Measurements from ENCODE around the gene FAM83F. TPM values are rescaled to one million over a fixed set of nuclear protein-coding genes. Genes with fewer than 3 reads are reported as not detected.

The FAM83F gene
- polyA plus RNA-seq, 1 donor (not counting 4 experiments of a cell fraction or from before 2014, with no cell fraction given) = 22.8 TPM

DNA sequence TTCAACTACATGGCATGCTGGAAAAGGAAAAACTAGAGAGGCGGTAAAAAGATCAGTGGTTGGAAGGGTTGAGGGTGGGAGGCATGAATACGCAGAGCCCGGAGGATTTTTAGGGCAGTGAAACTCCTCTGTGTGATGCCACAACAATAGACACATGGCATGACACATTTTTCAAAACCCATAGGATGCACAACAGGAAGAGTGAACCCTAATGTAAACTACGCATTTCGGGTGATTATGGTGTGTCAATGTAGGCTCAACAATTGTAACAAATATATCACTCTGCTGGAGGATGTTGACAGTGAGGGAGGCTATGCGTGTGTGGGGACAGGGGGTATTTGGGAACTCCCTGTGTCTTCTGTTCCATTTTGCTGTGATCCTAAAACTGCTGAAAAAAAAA is 15.7 kb upstream of the FAM83F start:
- peaks cover 4% of the 10 kb centered on the region for H3K4me1 ChIP-seq (ENCODE audit: control insufficient read depth, extremely low read depth, insufficient read depth, low read length)
- no peak overlapping the region for H3K27ac ChIP-seq (ENCODE audit: control insufficient read depth, insufficient read depth, low read length)
- H3K27me3 ChIP-seq (ENCODE audit: control insufficient read depth, extremely low read depth, insufficient read depth, low read length) = peaks cover 16% of the 10 kb centered on the region
- no peaks in the 10 kb centered on the region for H3K9me1 ChIP-seq (ENCODE audit: control insufficient read depth, extremely low read depth, insufficient read depth, low read length)
- no peak overlapping the region for H3K9ac ChIP-seq (ENCODE audit: control insufficient read depth, extremely low read depth, insufficient read depth, low read length)
- TF ChIP-seq, protein P1, sequence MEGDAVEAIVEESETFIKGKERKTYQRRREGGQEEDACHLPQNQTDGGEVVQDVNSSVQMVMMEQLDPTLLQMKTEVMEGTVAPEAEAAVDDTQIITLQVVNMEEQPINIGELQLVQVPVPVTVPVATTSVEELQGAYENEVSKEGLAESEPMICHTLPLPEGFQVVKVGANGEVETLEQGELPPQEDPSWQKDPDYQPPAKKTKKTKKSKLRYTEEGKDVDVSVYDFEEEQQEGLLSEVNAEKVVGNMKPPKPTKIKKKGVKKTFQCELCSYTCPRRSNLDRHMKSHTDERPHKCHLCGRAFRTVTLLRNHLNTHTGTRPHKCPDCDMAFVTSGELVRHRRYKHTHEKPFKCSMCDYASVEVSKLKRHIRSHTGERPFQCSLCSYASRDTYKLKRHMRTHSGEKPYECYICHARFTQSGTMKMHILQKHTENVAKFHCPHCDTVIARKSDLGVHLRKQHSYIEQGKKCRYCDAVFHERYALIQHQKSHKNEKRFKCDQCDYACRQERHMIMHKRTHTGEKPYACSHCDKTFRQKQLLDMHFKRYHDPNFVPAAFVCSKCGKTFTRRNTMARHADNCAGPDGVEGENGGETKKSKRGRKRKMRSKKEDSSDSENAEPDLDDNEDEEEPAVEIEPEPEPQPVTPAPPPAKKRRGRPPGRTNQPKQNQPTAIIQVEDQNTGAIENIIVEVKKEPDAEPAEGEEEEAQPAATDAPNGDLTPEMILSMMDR (optimal IDR thresholded peaks at IDR 0.05 in 1 of 3, IDR thresholded peaks at IDR 0.05 in 1 of 3, conservative IDR thresholded peaks at IDR 0.05 in 1 of 3; ENCODE audit: extremely low read depth in 1 of 3, insufficient read depth in 2 of 3, low read length in 3 of 3) = no peak
- no peak for TF ChIP-seq EZH2 (IDR thresholded peaks at IDR 0.05; ENCODE audit: low read length)
- H3K36me3 ChIP-seq (ENCODE audit: control insufficient read depth in 2 of 2, extremely low read depth in 1 of 2, insufficient read depth in 2 of 2, low read length in 2 of 2) = no peaks in the 10 kb centered on the region
- H3K9me3 ChIP-seq (ENCODE audit: control insufficient read depth, low read depth, low read length) = no peaks in the 10 kb centered on the region
- H3K79me2 ChIP-seq (ENCODE audit: control insufficient read depth, insufficient read depth, low read length) = no peaks in the 10 kb centered on the region
- no peak for DNase-seq (ENCODE audit: low read depth, low spot score)
- no peak for FAIRE-seq
- no peak overlapping the region for H3K4me2 ChIP-seq (ENCODE audit: control insufficient read depth, extremely low read depth, insufficient read depth, low read depth, low read length)
- H3K4me3 ChIP-seq (ENCODE audit: control insufficient read depth in 2 of 3, extremely low read depth in 1 of 3, insufficient read depth in 2 of 3, low read depth in 1 of 3, low read length in 3 of 3) = no peak overlapping the region
- dilution Hi-C loops (cut with MboI; ENCODE audit: extremely low pct_ligation_motif_present, low sequenced_read_pairs) = no loop called here
- H2AFZ ChIP-seq (ENCODE audit: control insufficient read depth, low read length) = no peak overlapping the region
- H4K20me1 ChIP-seq (ENCODE audit: control insufficient read depth, extremely low read depth, insufficient read depth, low read length) = no peaks in the 10 kb centered on the region

DNA sequence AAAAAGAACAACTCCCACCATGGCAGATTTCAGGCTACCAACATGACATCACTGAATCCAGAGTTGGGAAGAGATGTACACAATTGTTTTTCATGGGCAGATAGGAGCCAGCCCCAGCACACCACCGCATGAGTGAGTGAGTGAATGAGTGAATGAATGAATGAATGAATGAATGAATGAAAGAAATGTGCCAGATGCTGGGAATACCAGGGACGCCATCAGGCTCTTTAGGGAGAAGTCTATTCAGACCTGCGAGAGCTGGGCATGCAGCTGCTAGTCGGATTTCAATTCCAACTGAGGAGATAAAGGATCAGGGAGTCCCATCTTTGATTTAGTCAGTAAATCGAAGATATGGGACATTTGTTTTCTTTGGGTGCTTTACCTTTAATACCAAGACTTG is 15.3 kb upstream of the FAM83F start:
- H2AFZ ChIP-seq (ENCODE audit: control insufficient read depth, low read length) = no peak overlapping the region
- H3K9ac ChIP-seq (ENCODE audit: control insufficient read depth, extremely low read depth, insufficient read depth, low read length) = no peak overlapping the region
- peaks cover 8% of the 10 kb centered on the region for H3K4me1 ChIP-seq (ENCODE audit: control insufficient read depth, extremely low read depth, insufficient read depth, low read length)
- H3K9me1 ChIP-seq (ENCODE audit: control insufficient read depth, extremely low read depth, insufficient read depth, low read length) = no peaks in the 10 kb centered on the region
- no peak overlapping the region for H3K4me2 ChIP-seq (ENCODE audit: control insufficient read depth, extremely low read depth, insufficient read depth, low read depth, low read length)
- H3K27me3 ChIP-seq (ENCODE audit: control insufficient read depth, extremely low read depth, insufficient read depth, low read length) = peaks cover 16% of the 10 kb centered on the region
- TF ChIP-seq, protein P1 (optimal IDR thresholded peaks at IDR 0.05 in 1 of 3, IDR thresholded peaks at IDR 0.05 in 1 of 3, conservative IDR thresholded peaks at IDR 0.05 in 1 of 3; ENCODE audit: extremely low read depth in 1 of 3, insufficient read depth in 2 of 3, low read length in 3 of 3) = no peak
- no peak for TF ChIP-seq EZH2 (IDR thresholded peaks at IDR 0.05; ENCODE audit: low read length)
- DNase-seq (ENCODE audit: low read depth, low spot score) = no peak
- no peaks in the 10 kb centered on the region for H4K20me1 ChIP-seq (ENCODE audit: control insufficient read depth, extremely low read depth, insufficient read depth, low read length)
- no peak for FAIRE-seq
- H3K9me3 ChIP-seq (ENCODE audit: control insufficient read depth, low read depth, low read length) = no peaks in the 10 kb centered on the region
- dilution Hi-C loops (cut with MboI; ENCODE audit: extremely low pct_ligation_motif_present, low sequenced_read_pairs) = no loop called here
- no peak overlapping the region for H3K4me3 ChIP-seq (ENCODE audit: control insufficient read depth in 2 of 3, extremely low read depth in 1 of 3, insufficient read depth in 2 of 3, low read depth in 1 of 3, low read length in 3 of 3)
- H3K27ac ChIP-seq (ENCODE audit: control insufficient read depth, insufficient read depth, low read length) = no peak overlapping the region
- H3K79me2 ChIP-seq (ENCODE audit: control insufficient read depth, insufficient read depth, low read length) = no peaks in the 10 kb centered on the region
- no peaks in the 10 kb centered on the region for H3K36me3 ChIP-seq (ENCODE audit: control insufficient read depth in 2 of 2, extremely low read depth in 1 of 2, insufficient read depth in 2 of 2, low read length in 2 of 2)
